A549 treated with AZD2906 at 1 μM for 4 hours (cell line): Measurements from ENCODE around the gene NAT14. TPM values are rescaled to one million over a fixed set of nuclear protein-coding genes. Genes with fewer than 3 reads are reported as not detected.

Experiments used
- total RNA-seq: library from RNA; stranded (reverse); fragments of 200-300 nt; extraction: Qiagen RNA extraction; gene quantifications from 5 replicates; pipeline ENCODE4 v1.2.3, GENCODE V29; 2022

Gene NAT14, protein sequence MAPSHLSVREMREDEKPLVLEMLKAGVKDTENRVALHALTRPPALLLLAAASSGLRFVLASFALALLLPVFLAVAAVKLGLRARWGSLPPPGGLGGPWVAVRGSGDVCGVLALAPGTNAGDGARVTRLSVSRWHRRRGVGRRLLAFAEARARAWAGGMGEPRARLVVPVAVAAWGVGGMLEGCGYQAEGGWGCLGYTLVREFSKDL
- 36.7 to 57.2 TPM (median 56.0 TPM) in 5 replicates for total RNA-seq

DNA sequence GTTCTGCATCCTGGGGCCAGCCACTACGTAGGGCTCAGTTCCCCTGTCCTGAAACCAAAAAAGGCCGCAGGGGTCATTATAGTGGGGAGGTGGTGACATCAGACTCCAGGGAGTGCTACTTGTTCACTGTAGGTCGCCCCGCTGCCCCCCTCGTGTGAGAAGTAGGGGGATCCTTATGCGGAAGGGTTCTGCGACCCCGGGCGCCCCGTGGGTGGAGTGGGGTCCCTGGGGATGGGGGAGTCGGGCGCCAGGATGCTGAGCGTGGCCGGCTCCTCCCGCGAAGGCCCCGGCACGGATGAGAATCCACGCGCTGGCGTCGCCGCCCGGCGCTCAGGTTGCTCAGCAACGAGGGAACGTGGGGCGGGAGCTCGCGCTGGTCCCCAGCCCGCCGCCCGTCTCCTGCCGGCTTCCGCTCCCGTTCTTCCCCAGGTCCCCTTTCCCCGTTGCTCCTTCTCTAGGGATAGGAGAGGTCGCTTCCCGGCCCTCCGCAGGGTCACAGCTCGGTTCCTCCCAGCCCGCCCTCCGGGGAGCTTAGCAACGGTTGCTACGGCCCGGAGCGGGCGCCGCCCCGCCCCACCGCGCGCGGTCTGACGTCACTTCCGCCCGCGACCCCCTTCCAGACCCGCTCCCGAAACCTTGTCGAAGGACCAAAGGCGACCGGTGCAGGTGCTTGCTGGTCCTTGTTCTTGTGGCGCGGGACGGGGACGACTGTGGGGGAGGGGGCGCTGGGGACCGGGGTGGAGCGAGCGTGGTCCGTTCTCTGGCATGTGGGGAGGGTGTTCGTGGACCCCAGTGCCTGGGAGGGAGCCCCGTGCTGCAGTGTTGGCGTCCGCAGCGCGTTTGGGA, at the start of gene NAT14:
Gene NAT14, plus strand, starts transcription at position 596 of the 846 bp plus-strand sequence. CDS start 521 bp downstream, outside the sequence.

DNA sequence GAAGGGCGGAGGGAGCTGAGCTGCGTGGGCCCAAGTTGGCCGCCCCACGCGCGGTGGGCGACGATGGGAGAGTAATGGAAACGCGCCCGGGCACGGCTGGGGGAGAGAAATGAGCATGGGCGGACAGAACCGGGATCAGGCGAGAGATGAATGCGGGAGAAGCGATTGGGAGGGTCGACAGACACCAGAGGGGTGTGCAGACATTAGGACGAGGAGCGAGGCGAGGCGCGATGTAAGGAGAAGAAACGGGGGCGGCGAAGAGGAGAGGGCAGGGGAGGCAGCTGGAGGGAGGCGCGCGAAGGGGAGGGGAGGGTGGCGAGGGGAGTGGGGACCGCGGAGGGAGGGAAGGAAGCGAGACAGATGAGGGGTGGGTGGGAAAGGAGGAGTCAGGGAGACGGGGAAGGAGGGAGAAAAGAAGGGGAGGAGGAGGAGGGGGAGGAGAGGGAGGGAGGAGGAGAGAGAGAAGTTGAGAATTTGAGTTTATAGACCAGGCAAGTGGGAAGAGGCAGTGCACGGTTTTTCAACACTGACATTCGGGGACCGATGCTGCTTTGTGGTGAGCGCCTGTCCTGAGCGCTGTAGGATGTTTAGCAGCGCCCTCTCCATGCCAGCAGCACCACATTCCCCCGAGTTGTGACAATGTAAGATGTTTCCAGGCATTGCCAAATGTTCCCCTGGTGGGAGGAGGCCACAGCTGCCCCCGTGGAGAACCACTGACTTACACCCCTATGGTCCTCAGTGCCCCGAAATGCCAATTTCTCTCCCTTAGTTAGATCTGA, 41.8 kb upstream of the NAT14 start, which contains the start of gene SHISA7:
Gene SHISA7, minus strand, starts transcription at position 256 of the 779 bp plus-strand sequence. CDS start 437 bp downstream, outside the sequence.

DNA sequence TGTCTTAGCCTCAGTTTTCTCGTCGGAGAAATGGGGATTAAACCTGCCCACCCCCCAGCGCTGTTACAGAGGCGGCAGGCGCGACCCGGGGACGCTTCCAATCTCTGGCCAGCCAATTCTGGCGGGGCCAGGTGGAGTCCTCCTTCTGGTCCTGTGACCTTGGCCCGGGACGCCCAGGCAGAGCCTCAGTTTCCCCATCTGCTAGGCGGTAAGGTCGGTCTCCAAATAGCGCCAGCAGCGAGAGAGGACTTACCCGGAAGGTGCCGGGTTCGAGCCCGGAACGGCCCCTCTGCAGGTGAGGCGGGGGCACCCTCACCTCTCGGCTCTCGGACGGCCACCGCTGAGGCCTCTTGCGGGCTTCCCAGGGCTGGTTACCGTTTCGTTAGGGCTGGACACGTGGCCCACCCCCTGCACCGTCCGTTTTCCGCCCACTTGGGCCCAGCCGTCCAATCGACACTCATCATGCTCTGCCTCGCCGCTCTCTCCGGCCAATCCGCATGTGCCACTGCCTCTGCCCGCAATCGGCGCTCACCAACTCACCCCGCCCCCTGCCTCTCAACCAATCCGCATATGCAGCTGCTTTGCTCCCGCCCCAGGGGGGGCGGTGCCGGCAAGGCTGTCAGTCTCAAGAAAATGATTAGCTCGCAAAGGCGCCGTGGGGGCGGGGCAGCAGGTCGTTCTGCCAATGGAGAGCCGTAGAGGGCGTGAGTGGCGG, 23.6 kb upstream of the NAT14 start, which contains the start of gene ISOC2:
Gene ISOC2, minus strand, starts transcription at position 384 of the 715 bp plus-strand sequence. CDS start 5,156 bp downstream, outside the sequence.

DNA sequence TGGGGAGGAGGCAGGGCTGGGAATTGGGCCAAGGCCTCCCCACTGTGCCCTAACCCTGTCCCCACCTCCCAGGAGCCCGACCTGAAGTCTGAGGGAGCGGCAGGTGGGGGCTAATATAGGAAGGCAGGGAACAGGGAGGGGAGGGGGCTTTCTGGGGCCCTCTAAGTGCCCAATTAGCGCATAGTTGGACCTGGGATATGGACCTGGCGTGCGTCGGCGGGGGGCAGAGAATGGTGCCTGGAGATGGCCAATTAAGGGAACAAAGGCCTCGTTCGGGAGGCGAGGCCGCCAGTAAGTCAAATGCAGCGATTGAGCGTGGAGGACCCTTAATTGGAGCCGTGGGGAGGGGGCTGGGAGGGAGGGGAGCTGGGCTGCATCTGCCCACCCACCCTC, 20.3 kb upstream of the NAT14 start, which contains the start of gene C19orf85:
Gene C19orf85, minus strand, starts transcription at position 90 of the 393 bp plus-strand sequence. CDS start 197 bp downstream, outside the sequence.

DNA sequence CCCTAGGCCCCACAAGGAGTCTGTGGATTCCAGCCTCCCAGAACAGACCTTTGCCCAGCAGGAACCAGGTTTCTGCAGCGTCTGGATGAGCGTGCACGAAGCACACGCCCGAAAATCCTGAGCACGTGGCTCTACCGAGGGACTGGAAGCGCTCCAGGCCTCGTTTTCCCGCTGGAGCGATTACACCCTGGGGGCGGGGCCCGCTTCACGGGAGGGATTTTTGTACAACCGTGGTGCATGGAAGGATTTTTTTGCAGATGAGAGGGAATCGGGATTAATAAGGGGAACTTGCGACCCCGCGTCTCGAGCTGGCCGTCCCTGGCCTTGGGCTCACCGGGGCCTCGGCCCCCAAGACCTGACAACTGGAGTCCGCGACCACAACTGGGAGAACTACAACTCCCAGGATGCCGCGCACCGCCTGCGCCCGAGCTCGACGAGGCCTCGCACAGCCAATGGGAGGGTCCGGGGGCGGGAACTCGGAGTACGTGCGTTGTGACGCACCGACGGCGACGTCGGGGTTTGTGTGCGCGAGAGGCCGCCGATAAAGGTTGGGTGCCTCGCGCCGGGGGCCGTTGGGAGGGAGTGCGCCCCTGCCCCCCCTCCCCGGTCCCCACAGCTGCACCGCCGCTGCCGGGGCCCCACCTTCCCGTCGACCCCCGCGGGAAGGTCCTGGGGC, 8.8 kb upstream of the NAT14 start, which contains the start of gene ZNF628:
Gene ZNF628, plus strand, starts transcription at position 518 of the 676 bp plus-strand sequence. CDS start 3,294 bp downstream, outside the sequence.

DNA sequence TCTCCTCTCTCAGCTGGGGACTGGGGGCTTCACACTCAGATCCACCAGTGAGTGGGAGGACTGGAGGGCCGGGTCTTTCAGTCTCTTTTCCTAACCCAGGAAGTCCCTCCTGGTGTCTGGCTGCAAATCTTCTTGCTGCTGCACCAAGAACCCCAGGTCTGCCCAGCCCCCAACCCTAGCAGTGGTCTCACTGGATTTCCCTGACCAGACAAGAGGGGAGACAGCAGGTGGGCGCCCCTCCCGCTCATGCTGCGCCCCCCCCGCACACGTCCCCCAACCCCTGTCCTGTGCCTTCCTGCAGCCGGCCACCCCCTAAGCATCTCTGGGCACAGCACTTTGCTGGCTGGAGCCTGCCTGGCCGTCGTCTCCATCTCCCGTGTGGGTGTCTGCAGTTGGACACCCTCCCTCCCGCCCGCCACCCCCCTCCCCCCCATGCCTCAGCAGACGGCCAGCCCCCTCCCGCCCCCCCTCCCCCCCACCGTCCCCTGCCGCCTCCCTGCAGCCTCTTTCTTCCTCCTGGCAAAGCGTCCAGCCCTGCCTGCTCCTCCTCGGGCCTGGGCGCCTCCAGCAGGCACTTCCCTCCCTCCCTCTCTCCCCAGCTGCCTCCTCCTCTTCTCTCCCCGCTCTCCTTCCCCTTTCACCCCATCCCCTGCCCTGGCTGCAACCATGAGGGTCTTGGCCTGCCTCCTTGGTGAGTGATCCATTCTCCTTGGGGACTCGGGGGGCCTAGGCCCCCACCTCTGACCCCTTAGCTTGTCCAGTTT, 3.1 kb downstream of the NAT14 start, which contains the start of gene SSC5D:
Gene SSC5D, plus strand, starts transcription at position 513 of the 764 bp plus-strand sequence. Its CDS starts 154 bp downstream, at position 667.

Other genes with a start within 250 kb of the NAT14 start
- gene PPP6R1, start 226.2 kb upstream of the NAT14 start, total RNA-seq: 84.6 to 114 TPM (median 113 TPM) in 5 replicates
- 121 to 154 TPM (median 139 TPM) in 5 replicates for gene HSPBP1, start 205.1 kb upstream of the NAT14 start, total RNA-seq
- gene BRSK1, start 201.2 kb upstream of the NAT14 start, total RNA-seq: 2.8 to 3.4 TPM (median 3.3 TPM) in 5 replicates
- not detected in 5 replicates for gene TMEM150B, start 159.8 kb upstream of the NAT14 start, total RNA-seq
- gene KMT5C, start 145.3 kb upstream of the NAT14 start, total RNA-seq: 5.2 to 6.3 TPM (median 6.0 TPM) in 5 replicates
- gene COX6B2, start 130.5 kb upstream of the NAT14 start, total RNA-seq: 0.61 to 1.1 TPM (median 0.83 TPM) in 5 replicates
- gene GARIN5B, start 121.9 kb upstream of the NAT14 start, total RNA-seq: 0.03 to 0.14 TPM (median 0.12 TPM) in 5 replicates
- 9.6 to 11.2 TPM (median 10.5 TPM) in 5 replicates for gene IL11, start 114.7 kb upstream of the NAT14 start, total RNA-seq
- 0.93 to 2.2 TPM (median 1.3 TPM) in 5 replicates for gene TMEM190, start 108.4 kb upstream of the NAT14 start, total RNA-seq
- gene TMEM238, start 100.9 kb upstream of the NAT14 start, total RNA-seq: 2.0 to 9.6 TPM (median 7.8 TPM) in 5 replicates
- 2,614 to 2,914 TPM (median 2,802 TPM) in 5 replicates for gene RPL28, start 99.3 kb upstream of the NAT14 start, total RNA-seq
- 270 to 454 TPM (median 404 TPM) in 5 replicates for gene UBE2S, start 77.4 kb upstream of the NAT14 start, total RNA-seq
- gene SHISA7, start 41.9 kb upstream of the NAT14 start, total RNA-seq: 0.01 TPM in 1 of 5 replicates, not detected in the others
- gene ISOC2, start 23.5 kb upstream of the NAT14 start, total RNA-seq: 55.5 to 66.5 TPM (median 58.3 TPM) in 5 replicates
- gene C19orf85, start 20.4 kb upstream of the NAT14 start, total RNA-seq: not detected in 5 replicates
- gene ZNF628, start 8.6 kb upstream of the NAT14 start, total RNA-seq: 5.1 to 10.1 TPM (median 7.8 TPM) in 5 replicates
- 0.40 to 0.99 TPM (median 0.66 TPM) in 5 replicates for gene SSC5D, start 3.2 kb downstream of the NAT14 start, total RNA-seq
- gene SBK2, start 51.9 kb downstream of the NAT14 start, total RNA-seq: 1.5 to 2.4 TPM (median 1.9 TPM) in 5 replicates
- gene SBK3, start 60.4 kb downstream of the NAT14 start, total RNA-seq: 1.9 to 2.2 TPM (median 2.1 TPM) in 5 replicates
- 20.8 to 35.0 TPM (median 33.5 TPM) in 5 replicates for gene ZNF579, start 95.7 kb downstream of the NAT14 start, total RNA-seq
- gene FIZ1, start 114.3 kb downstream of the NAT14 start, total RNA-seq: 20.8 to 26.0 TPM (median 24.6 TPM) in 5 replicates
- 13.9 to 20.0 TPM (median 17.7 TPM) in 5 replicates for gene ZNF524, start 115.1 kb downstream of the NAT14 start, total RNA-seq
- 7.1 to 12.5 TPM (median 12.2 TPM) in 5 replicates for gene ZNF865, start 120.5 kb downstream of the NAT14 start, total RNA-seq
- gene ZNF784, start 139.4 kb downstream of the NAT14 start, total RNA-seq: 4.4 to 6.8 TPM (median 6.4 TPM) in 5 replicates
- 26.5 to 56.4 TPM (median 52.5 TPM) in 5 replicates for gene ZNF580, start 155.8 kb downstream of the NAT14 start, total RNA-seq
- 40.1 to 50.7 TPM (median 47.5 TPM) in 5 replicates for gene ZNF581, start 158.5 kb downstream of the NAT14 start, total RNA-seq
- 15.2 to 19.4 TPM (median 16.9 TPM) in 5 replicates for gene CCDC106, start 163.0 kb downstream of the NAT14 start, total RNA-seq
- gene U2AF2, start 169.8 kb downstream of the NAT14 start, total RNA-seq: 269 to 309 TPM (median 285 TPM) in 5 replicates
- 135 to 218 TPM (median 203 TPM) in 5 replicates for gene EPN1, start 190.0 kb downstream of the NAT14 start, total RNA-seq